Stimulated activated CD4-positive, alpha-beta T cell treated with anti-CD3 and anti-CD28 coated beads, Interleukin-4, amount 100 ng/mL, for 4 hours (primary cell): ENCODE results near the gene PROB1.
"Not testable (repeated sequence)": the region's sequence is repeated elsewhere in the genome, so short reads cannot be mapped to it uniquely, and the experiment has no call there.

Source experiments
- DNase-seq, 2 experiments: peaks; one replicate each; pipeline ENCODE4 v3.0.0-alpha.2; 2020

Gene PROB1

GRCh38 chr5:139413963-139414362 lies 19.1 kb upstream of the PROB1 start:
- no peak for DNase-seq

- DNase-seq: no peak
Observed at GRCh38 chr5:139413153-139413552, 18.2 kb upstream of the PROB1 start.

GRCh38 chr5:139410993-139411828 lies 16.3 kb upstream of the PROB1 start:
- DNase-seq: no peak

- DNase-seq: no peak
Observed at GRCh38 chr5:139410121-139410992, 15.5 kb upstream of the PROB1 start.

- not testable (repeated sequence) for DNase-seq
Observed at GRCh38 chr5:139409116-139409515, 14.2 kb upstream of the PROB1 start.

GRCh38 chr5:139408191-139408590 lies 13.3 kb upstream of the PROB1 start:
- no peak for DNase-seq

GRCh38 chr5:139407517-139407916 lies 12.6 kb upstream of the PROB1 start:
- DNase-seq: no peak

- no peak for DNase-seq
Observed at GRCh38 chr5:139406963-139407362, 12.1 kb upstream of the PROB1 start.

- no peak for DNase-seq
Observed at GRCh38 chr5:139404484-139404840, 9.6 kb upstream of the PROB1 start.

GRCh38 chr5:139403787-139404483 lies 9.0 kb upstream of the PROB1 start, which contains the start of gene SPATA24:
TSS of gene SPATA24 (minus strand) at chr5:139404089. CDS start at chr5:139404060, 29 bp downstream.
- DNase-seq: peak; percentile 97 to 98

- DNase-seq: no peak
Observed at GRCh38 chr5:139403418-139403786, 8.5 kb upstream of the PROB1 start.

GRCh38 chr5:139402561-139403158 lies 7.8 kb upstream of the PROB1 start:
- DNase-seq: no peak

- no peak for DNase-seq
Observed at GRCh38 chr5:139401546-139401945, 6.6 kb upstream of the PROB1 start.

GRCh38 chr5:139399501-139400121 lies 4.7 kb upstream of the PROB1 start:
- DNase-seq: no peak

GRCh38 chr5:139397921-139398320 lies 3.0 kb upstream of the PROB1 start:
- no peak for DNase-seq

- DNase-seq: no peak
Observed at GRCh38 chr5:139396691-139397090, 1.8 kb upstream of the PROB1 start.

- no peak for DNase-seq
Observed at GRCh38 chr5:139395844-139396640, 1.1 kb upstream of the PROB1 start.

GRCh38 chr5:139394123-139394653 lies 716 bp downstream of the PROB1 start:
- DNase-seq: no peak

GRCh38 chr5:139393497-139394122 lies 1.3 kb downstream of the PROB1 start:
- DNase-seq: no peak

GRCh38 chr5:139392678-139393496 lies 2.0 kb downstream of the PROB1 start:
- DNase-seq: peak; percentile 61 to 72
